Peyer's patch (tissue), 4 donors: ENCODE results near the gene NME8.

Experiments used
- POLR2A ChIP-seq, 2 donors: fragments of 450-650 bp; IDR thresholded peaks; one replicate each; pipeline ENCODE4 v1.5.1; 2017; ENCODE audit warnings: antibody characterized with exemption in 2 of 2, mild to moderate bottlenecking in 2 of 2, moderate library complexity in 2 of 2
- TF ChIP-seq, protein P1 (sequence below), 6 experiments: fragments of 450-650 bp in 4 of 6; fragments of 200-600 bp in 2 of 6; sonication (generic) in 1 of 6; IDR thresholded peaks; one replicate each; pipeline ENCODE4 v1.5.1; 2017 to 2019; ENCODE audit warnings: antibody characterized with exemption in 6 of 6, mild to moderate bottlenecking in 3 of 6, moderate library complexity in 1 of 6

DNA sequence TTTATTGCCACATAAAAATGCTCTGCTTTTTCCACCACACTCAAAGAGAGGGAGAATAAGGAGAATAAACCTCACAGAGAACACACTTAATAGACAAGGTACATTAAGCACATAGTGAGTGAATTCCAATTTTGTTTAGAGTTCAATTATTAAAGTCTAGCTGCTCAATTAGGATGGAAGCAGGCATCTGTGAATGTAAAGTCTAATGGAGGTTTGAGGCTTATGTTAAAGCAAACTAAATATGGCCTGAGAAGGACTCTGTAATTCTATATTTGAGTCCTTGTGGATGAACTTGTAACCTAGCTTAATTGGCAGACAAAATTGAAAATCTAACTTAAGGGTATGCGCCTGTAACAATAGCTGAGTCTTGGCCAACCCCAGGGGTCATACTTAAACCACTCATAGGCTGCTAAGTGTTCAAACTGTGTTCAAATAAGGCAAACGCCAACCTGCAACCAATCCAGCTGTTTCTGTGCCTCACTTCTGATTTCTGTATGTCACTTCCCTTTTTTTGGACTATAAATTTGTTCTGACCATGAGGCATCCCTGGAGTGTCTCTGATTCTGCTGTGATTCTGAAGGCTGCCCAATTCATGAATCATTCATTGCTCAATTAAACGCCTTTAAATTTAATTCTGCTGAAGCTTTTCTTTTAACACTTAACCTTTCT is 31.3 kb upstream of the NME8 start:
- TF ChIP-seq, protein P1, sequence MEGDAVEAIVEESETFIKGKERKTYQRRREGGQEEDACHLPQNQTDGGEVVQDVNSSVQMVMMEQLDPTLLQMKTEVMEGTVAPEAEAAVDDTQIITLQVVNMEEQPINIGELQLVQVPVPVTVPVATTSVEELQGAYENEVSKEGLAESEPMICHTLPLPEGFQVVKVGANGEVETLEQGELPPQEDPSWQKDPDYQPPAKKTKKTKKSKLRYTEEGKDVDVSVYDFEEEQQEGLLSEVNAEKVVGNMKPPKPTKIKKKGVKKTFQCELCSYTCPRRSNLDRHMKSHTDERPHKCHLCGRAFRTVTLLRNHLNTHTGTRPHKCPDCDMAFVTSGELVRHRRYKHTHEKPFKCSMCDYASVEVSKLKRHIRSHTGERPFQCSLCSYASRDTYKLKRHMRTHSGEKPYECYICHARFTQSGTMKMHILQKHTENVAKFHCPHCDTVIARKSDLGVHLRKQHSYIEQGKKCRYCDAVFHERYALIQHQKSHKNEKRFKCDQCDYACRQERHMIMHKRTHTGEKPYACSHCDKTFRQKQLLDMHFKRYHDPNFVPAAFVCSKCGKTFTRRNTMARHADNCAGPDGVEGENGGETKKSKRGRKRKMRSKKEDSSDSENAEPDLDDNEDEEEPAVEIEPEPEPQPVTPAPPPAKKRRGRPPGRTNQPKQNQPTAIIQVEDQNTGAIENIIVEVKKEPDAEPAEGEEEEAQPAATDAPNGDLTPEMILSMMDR (IDR thresholded peaks at IDR 0.05), result no peak
- no peak for TF ChIP-seq POLR2A (IDR thresholded peaks at IDR 0.05)
